ENCODE measurements around the gene GNPDA1.

GRCh38 chr5:141958113-141958512 is 54.7 kb downstream of the GNPDA1 start, which contains the start of gene PCDH12:
- TF ChIP-seq, protein P1, sequence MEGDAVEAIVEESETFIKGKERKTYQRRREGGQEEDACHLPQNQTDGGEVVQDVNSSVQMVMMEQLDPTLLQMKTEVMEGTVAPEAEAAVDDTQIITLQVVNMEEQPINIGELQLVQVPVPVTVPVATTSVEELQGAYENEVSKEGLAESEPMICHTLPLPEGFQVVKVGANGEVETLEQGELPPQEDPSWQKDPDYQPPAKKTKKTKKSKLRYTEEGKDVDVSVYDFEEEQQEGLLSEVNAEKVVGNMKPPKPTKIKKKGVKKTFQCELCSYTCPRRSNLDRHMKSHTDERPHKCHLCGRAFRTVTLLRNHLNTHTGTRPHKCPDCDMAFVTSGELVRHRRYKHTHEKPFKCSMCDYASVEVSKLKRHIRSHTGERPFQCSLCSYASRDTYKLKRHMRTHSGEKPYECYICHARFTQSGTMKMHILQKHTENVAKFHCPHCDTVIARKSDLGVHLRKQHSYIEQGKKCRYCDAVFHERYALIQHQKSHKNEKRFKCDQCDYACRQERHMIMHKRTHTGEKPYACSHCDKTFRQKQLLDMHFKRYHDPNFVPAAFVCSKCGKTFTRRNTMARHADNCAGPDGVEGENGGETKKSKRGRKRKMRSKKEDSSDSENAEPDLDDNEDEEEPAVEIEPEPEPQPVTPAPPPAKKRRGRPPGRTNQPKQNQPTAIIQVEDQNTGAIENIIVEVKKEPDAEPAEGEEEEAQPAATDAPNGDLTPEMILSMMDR (conservative IDR thresholded peaks at IDR 0.05 in 1 of 2, IDR thresholded peaks at IDR 0.05 in 1 of 2; ENCODE audit: extremely low read depth in 1 of 2, insufficient read depth in 1 of 2, low read depth in 1 of 2, low read length in 2 of 2): no peak
- TF ChIP-seq EZH2 (IDR thresholded peaks at IDR 0.05; ENCODE audit: borderline replicate concordance, low read length): no peak
